Right ventricle myocardium inferior (tissue), 1 donor: ENCODE measurements around the gene CCDC18. TPM values are rescaled to one million over a fixed set of nuclear protein-coding genes. Genes with fewer than 3 reads are reported as not detected.
"Not testable (repeated sequence)": the region's sequence is repeated elsewhere in the genome, so short reads cannot be mapped to it uniquely, and the experiment has no call there.

Source experiments
- ATAC-seq: fragments of 200-7000 bp; cut with Tn5 transposase; one replicate; pipeline ENCODE4 v1.9.1; 2020; ENCODE audit warnings: mild to moderate bottlenecking, moderate library complexity
- DNase-seq: peaks from one replicate; pipeline ENCODE4 v3.0.0; 2021; ENCODE audit errors: missing footprints
- intact Hi-C: fragments of 100-400 bp; cut with DNase I; formaldehyde crosslinking; loops from one replicate; pipeline ENCODE4 v1.11.0; 2022
- total RNA-seq: library from RNA; stranded (reverse); fragmentation: NEBNext Ultra II Directional; extraction: Animal tissue kit (Norgen Biotek cat#: 25700); gene quantifications from one replicate; pipeline ENCODE4 v1.2.1, GENCODE V29; 2021
- donor health status: DM: no; HTN: yes; CAD: no; lungs with severe emphysema.

CCDC18 gene
- total RNA-seq, 1 donor from 2014 or later: 3.9 TPM

- ATAC-seq: no peak
- intact Hi-C loops: no loop called here
Observed at GRCh38 chr1:93219443-93219842, 38.9 kb downstream of the CCDC18 start.

GRCh38 chr1:93220716-93221115 is 40.2 kb downstream of the CCDC18 start:
- intact Hi-C loops, ATAC-seq: not testable (repeated sequence)

More at GRCh38 chr1:93219443-93219842, 38.9 kb downstream of the CCDC18 start:
- DNase-seq: no peak

GRCh38 chr1:93221913-93222312 is 41.4 kb downstream of the CCDC18 start:
- intact Hi-C loops: no loop called here
- no peak for ATAC-seq

More at GRCh38 chr1:93220716-93221115, 40.2 kb downstream of the CCDC18 start:
- not testable (repeated sequence) for DNase-seq

GRCh38 chr1:93223023-93223675 is 42.6 kb downstream of the CCDC18 start:
- intact Hi-C loops: no loop called here
- DNase-seq (no peak), ATAC-seq (no peak)

More at GRCh38 chr1:93221913-93222312, 41.4 kb downstream of the CCDC18 start:
- DNase-seq: no peak

- intact Hi-C loops: no loop called here
- ATAC-seq: no peak
- no peak for DNase-seq
Observed at GRCh38 chr1:93235261-93235660, 54.7 kb downstream of the CCDC18 start.

GRCh38 chr1:93237021-93237420 is 56.5 kb downstream of the CCDC18 start:
- intact Hi-C loops: no loop called here
- ATAC-seq: no peak
- DNase-seq: no peak

GRCh38 chr1:93238425-93238824 is 57.9 kb downstream of the CCDC18 start:
- ATAC-seq: no peak
- no peak for DNase-seq
- intact Hi-C loops: no loop called here

GRCh38 chr1:93239863-93240262 is 59.3 kb downstream of the CCDC18 start:
- intact Hi-C loops: no loop called here
- ATAC-seq (no peak), DNase-seq (no peak)

- intact Hi-C loops, ATAC-seq, DNase-seq: not testable (repeated sequence)
Observed at GRCh38 chr1:93243233-93243632, 62.7 kb downstream of the CCDC18 start.

GRCh38 chr1:93244298-93245069 is 64.0 kb downstream of the CCDC18 start:
- ATAC-seq (peak; percentile 83), DNase-seq (no peak)
- intact Hi-C loops: no loop called here

- intact Hi-C loops: no loop called here
- no peak for ATAC-seq
- no peak for DNase-seq
Observed at GRCh38 chr1:93251966-93252365, 71.4 kb downstream of the CCDC18 start.

- intact Hi-C loops: no loop called here
- DNase-seq: no peak
- no peak for ATAC-seq
Observed at GRCh38 chr1:93252598-93252997, 72.1 kb downstream of the CCDC18 start.

GRCh38 chr1:93253516-93253915 is 73.0 kb downstream of the CCDC18 start:
- DNase-seq (no peak), ATAC-seq (peak; percentile 13)
- intact Hi-C loops: no loop called here

- intact Hi-C loops: no loop called here
- DNase-seq: no peak
- no peak for ATAC-seq
Observed at GRCh38 chr1:93255222-93256079, 74.9 kb downstream of the CCDC18 start.

GRCh38 chr1:93256433-93256832 is 75.9 kb downstream of the CCDC18 start:
- DNase-seq: no peak
- no peak for ATAC-seq
- intact Hi-C loops: no loop called here

- ATAC-seq (no peak), DNase-seq (no peak)
- intact Hi-C loops: no loop called here
Observed at GRCh38 chr1:93257889-93258288, 77.4 kb downstream of the CCDC18 start.

GRCh38 chr1:93260726-93261125 is 80.2 kb downstream of the CCDC18 start:
- intact Hi-C loops, ATAC-seq, DNase-seq: not testable (repeated sequence)

GRCh38 chr1:93262645-93263044 is 82.1 kb downstream of the CCDC18 start:
- no peak for DNase-seq
- intact Hi-C loops: no loop called here
- ATAC-seq: no peak

GRCh38 chr1:93268888-93269287 is 88.4 kb downstream of the CCDC18 start:
- ATAC-seq, intact Hi-C loops, DNase-seq: not testable (repeated sequence)
